Ascending aorta (tissue), 2 donors: ENCODE results near the gene CDK14. TPM values are rescaled to one million over a fixed set of nuclear protein-coding genes. Genes with fewer than 3 reads are reported as not detected.
A peak's percentile ranks its signal among the peaks of the same experiment; 100 is the strongest.

Experiments
- DNase-seq, 2 donors: peaks; one replicate each; pipeline ENCODE4 v3.0.0-alpha.2; 2019; ENCODE audit warnings: low spot score in 2 of 2
- H3K27ac ChIP-seq, 2 donors: fragments of 200-600 bp; sonication (generic); one replicate each; pipeline ENCODE4 v1.5.1; 2016 to 2017; ENCODE audit warnings: mild to moderate bottlenecking in 1 of 2
- H3K27me3 ChIP-seq: fragments of 200-600 bp; sonication (generic); one replicate; pipeline ENCODE4 v1.5.1; 2017
- H3K36me3 ChIP-seq, 2 donors: fragments of 200-600 bp; sonication (generic); one replicate each; pipeline ENCODE4 v1.5.1; 2016
- H3K4me1 ChIP-seq, 2 donors: fragments of 200-600 bp; sonication (generic); one replicate each; pipeline ENCODE4 v1.5.1; 2016 to 2017; ENCODE audit warnings: mild to moderate bottlenecking in 1 of 2
- H3K4me3 ChIP-seq, 2 donors: fragments of 200-600 bp; sonication (generic); one replicate each; pipeline ENCODE4 v1.5.1; 2016 to 2017; ENCODE audit warnings: mild to moderate bottlenecking in 1 of 2
- H3K9me3 ChIP-seq, 2 donors: fragments of 200-600 bp; sonication (generic); one replicate each; pipeline ENCODE4 v1.5.1; 2016
- intact Hi-C: fragments of 100-400 bp; cut with DNase I; formaldehyde crosslinking; loops from one replicate; pipeline ENCODE4 v1.15.1; 2023
- total RNA-seq: library from RNA; depleted of rRNA; stranded (reverse); fragments of >200 nt; gene quantifications from one replicate; pipeline ENCODE4 v1.1.0, GENCODE V29; 2016
- TF ChIP-seq, protein P1 (sequence below), 3 experiments: fragments of 200-600 bp in 2 of 3; fragments of 450-650 bp in 1 of 3; sonication (generic) in 2 of 3; IDR thresholded peaks; one replicate each; pipeline ENCODE4 v1.5.1; 2016 to 2019; ENCODE audit warnings: antibody characterized with exemption in 3 of 3, mild to moderate bottlenecking in 1 of 3, moderate library complexity in 1 of 3

The CDK14 gene
- total RNA-seq, 1 donor from 2014 or later, result 5.1 TPM

DNA sequence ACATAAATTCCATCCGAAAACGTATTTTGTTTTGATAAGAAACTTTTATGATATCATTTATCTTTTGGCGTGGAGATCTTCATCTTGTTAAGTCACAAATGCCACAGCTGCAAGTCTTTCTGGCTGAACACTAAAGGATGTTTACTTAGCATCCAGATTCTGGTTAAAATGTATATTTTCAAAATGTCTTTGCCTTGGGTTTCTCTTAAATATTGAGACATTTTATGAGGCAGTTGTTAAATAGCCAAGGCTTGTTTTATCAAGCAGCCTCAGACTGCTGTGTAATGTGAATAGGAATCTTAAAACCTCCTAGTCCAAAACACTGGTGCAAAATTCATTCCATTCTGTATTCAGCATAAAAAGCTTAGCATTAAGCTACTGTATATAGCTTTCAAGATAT is 531.8 kb downstream of the CDK14 start:
- DNase-seq, result no peak
- intact Hi-C loops, result no loop called here
- H3K36me3 ChIP-seq, result no peaks in the 10 kb centered on the region
- no peak overlapping the region for H3K27ac ChIP-seq
- no peaks in the 10 kb centered on the region for H3K9me3 ChIP-seq
- TF ChIP-seq, protein P1, sequence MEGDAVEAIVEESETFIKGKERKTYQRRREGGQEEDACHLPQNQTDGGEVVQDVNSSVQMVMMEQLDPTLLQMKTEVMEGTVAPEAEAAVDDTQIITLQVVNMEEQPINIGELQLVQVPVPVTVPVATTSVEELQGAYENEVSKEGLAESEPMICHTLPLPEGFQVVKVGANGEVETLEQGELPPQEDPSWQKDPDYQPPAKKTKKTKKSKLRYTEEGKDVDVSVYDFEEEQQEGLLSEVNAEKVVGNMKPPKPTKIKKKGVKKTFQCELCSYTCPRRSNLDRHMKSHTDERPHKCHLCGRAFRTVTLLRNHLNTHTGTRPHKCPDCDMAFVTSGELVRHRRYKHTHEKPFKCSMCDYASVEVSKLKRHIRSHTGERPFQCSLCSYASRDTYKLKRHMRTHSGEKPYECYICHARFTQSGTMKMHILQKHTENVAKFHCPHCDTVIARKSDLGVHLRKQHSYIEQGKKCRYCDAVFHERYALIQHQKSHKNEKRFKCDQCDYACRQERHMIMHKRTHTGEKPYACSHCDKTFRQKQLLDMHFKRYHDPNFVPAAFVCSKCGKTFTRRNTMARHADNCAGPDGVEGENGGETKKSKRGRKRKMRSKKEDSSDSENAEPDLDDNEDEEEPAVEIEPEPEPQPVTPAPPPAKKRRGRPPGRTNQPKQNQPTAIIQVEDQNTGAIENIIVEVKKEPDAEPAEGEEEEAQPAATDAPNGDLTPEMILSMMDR (IDR thresholded peaks at IDR 0.05), result no peak
- H3K4me1 ChIP-seq, result no peaks in the 10 kb centered on the region
- no peaks in the 10 kb centered on the region for H3K27me3 ChIP-seq
- no peak overlapping the region for H3K4me3 ChIP-seq

DNA sequence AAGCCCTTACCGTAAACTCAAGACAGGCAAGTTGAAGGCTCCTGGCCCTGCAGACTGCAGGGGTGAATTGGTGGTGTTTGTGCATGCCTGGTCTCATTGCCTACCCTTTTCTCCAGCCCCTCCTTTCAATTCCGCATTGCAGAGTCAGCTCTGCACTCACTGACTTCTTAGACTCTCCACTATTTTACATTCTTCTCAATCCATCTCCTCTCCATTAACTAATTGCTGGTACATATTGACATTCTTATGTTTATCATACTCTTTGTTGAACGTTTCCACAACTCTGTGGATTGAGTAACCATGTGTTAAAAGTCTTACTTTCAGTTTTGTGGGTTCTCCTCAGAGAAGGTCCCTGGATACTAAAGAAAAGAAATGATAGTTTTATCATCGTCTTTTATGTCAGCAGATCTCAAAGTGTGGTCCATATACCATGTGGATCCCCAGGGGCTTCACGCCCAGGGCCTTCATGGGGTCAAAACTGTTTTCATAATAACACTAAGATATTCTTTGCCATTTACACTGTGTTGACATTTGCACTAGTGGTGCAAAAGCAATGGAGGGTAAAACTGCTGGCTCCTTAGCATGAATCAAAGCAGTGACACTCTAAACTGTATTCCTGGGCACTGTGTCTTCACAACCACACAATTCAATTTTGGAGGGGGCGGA is 532.7 kb downstream of the CDK14 start:
- Histone ChIP-seq H3K27ac (no peak overlapping the region), H3K4me3 (peak overlapping the region in 1 of 2 donors; percentile 11), H3K36me3 (no peaks in the 10 kb centered on the region), H3K4me1 (no peaks in the 10 kb centered on the region), H3K9me3 (no peaks in the 10 kb centered on the region), H3K27me3 (no peaks in the 10 kb centered on the region)
- DNase-seq, result no peak
- TF ChIP-seq, protein P1 (IDR thresholded peaks at IDR 0.05), result no peak
- intact Hi-C loops, result no loop called here

DNA sequence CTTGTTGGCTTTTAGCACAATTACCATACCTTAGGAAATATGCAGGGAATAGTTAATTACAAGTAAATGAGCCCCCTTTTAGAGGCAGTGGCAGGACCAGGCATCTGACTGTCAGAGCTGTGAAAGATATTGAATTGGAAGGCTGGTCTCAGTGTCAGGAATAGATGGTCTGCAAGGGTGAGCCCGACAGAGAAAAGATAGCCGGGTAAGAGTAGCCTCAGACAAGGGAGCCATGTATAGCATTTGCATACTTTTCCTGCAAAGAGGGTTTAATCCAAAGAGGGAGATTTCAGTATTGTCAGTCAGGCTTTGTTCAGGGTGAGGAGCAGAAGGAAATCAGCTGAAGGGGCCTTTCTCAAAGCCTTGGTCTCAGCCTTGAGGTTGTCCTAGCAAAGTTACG is 539.2 kb downstream of the CDK14 start:
- no peak for DNase-seq
- H3K9me3 ChIP-seq, result no peaks in the 10 kb centered on the region
- no peaks in the 10 kb centered on the region for H3K27me3 ChIP-seq
- intact Hi-C loops, result no loop called here
- H3K27ac ChIP-seq, result no peak overlapping the region
- H3K36me3 ChIP-seq, result no peaks in the 10 kb centered on the region
- TF ChIP-seq, protein P1 (IDR thresholded peaks at IDR 0.05), result no peak
- no peaks in the 10 kb centered on the region for H3K4me1 ChIP-seq
- no peak overlapping the region for H3K4me3 ChIP-seq

DNA sequence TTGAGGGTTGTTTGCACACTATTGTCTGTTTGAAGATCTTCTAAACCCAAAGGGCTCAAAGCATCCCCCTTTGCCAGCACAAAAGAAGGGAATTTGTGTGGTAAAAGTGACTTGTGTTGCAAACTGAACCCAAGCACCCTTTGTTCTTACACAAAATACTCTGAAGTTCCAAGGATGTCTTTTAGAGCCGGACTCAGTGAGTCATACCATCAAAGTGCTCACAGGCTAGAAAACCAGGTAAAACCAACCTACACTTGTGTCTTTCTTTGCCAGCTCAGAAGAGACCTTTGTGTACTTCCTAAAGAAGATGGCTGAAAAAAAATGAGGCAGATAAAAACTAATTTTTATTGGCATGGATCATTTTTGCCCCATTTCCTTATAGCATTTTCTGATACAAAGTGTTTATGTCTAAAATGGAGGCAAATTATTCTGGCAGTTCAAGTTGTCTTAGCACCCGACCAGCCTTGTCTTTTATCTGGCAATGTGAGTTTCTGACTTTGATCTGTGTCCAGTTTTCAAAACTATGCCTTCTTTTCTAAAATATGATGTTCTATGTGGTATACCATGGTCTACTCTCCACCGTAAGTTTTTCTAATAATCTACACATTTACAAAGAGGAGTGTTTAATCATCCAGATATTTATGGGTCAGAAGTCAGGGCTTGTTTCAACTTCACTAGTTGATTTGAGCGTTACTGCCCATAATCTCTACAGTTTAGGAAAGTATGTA is 539.7 kb downstream of the CDK14 start:
- intact Hi-C loops, result no loop called here
- Histone ChIP-seq H3K36me3 (no peaks in the 10 kb centered on the region), H3K27me3 (no peaks in the 10 kb centered on the region), H3K27ac (no peak overlapping the region), H3K4me1 (no peaks in the 10 kb centered on the region), H3K9me3 (no peaks in the 10 kb centered on the region), H3K4me3 (no peak overlapping the region)
- TF ChIP-seq, protein P1 (IDR thresholded peaks at IDR 0.05), result no peak
- no peak for DNase-seq

DNA sequence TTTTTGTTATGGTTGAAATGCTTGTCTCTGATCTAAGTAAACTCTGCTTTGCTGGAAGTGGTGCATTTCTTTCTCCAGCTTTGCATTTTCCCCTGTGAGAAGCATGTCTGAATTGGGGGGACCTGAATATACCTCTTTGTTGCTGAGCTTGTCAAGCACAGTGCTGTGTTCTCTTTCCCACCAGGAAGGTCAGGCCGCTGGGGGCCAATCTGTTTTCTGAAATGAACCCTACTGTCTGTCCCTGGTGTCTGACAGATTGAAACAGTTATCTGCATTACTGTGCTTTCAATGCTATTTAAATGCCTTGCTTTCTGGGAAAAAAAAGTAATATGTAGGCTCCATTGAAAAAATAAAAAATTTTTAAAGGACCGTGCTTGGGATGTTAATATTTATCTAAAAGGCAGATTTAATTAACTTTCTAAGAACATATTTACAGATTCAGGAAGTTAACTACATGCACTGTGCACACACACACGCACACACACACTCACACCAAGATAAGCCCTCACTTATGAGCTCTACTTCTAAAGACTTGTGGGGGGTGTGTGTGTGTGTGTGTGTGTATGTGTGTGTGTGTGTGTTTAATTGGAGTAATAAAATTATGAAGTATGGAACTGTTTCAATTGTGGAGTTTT is 541.1 kb downstream of the CDK14 start:
- H3K9me3 ChIP-seq, result no peaks in the 10 kb centered on the region

More for the DNA sequence above, 541.1 kb downstream of the CDK14 start:
- Histone ChIP-seq H3K36me3 (no peaks in the 10 kb centered on the region), H3K27me3 (no peaks in the 10 kb centered on the region), H3K27ac (no peak overlapping the region), H3K4me3 (no peak overlapping the region), H3K4me1 (no peaks in the 10 kb centered on the region)
- no peak for DNase-seq
- TF ChIP-seq, protein P1 (IDR thresholded peaks at IDR 0.05), result no peak
- intact Hi-C loops, result no loop called here
